K562 (cell line): ENCODE data around the gene CPE. TPM values are rescaled to one million over a fixed set of nuclear protein-coding genes. Genes with fewer than 3 reads are reported as not detected.

ENCODE experiments used
- ATAC-seq: fragments of 200-7000 bp; cut with Tn5 transposase; 3 replicates; pipeline ENCODE4 v1.9.1; 2020; ENCODE audit warnings: moderate library complexity
- BruUV-seq: library from RNA; stranded (reverse); fragments of 400-500 nt; replicated peaks from 2 replicates; lab custom pipeline; 2021; lab: Mats Ljungman, UMichigan
- CTCF ChIA-PET: fragments of 300-600 bp; formaldehyde crosslinking; extraction: SDS; loops from one replicate; lab custom pipeline; 2021; ENCODE audit warnings: low intra/inter-chr PET ratio; lab: Yijun Ruan, JAX
- POLR2A ChIA-PET: fragments of 300-600, 350-650 bp; sonication (Branson Sonifier 250); formaldehyde crosslinking; extraction: SDS; loops from one replicate; lab custom pipeline; 2021; ENCODE audit warnings: antibody characterized with exemption, inconsistent platforms; lab: Yijun Ruan, JAX
- DNase-seq, 4 experiments: peaks; one replicate each; pipeline versions ENCODE4 v3.0.0 to v3.0.0-alpha.2; 2011 to 2018; ENCODE audit warnings: low spot score in 3 of 4, mixed read lengths in 3 of 4; ENCODE audit errors: extremely low read depth in 1 of 4
- FAIRE-seq: peaks from 2 replicates; lab custom pipeline; 2011; peaks lifted over from hg19 to GRCh38; lab: Jason Lieb, UNC
- H2AFZ ChIP-seq: 2 replicates; pipeline ENCODE4 v1.6.0; 2011; ENCODE audit warnings: low read depth, low read length, control low read depth, inconsistent platforms
- H3K27ac ChIP-seq: fragments of 200-600 bp; 3 replicates; pipeline ENCODE4 v1.8.0; 2011; ENCODE audit warnings: low read depth, mild to moderate bottlenecking, control low read depth, inconsistent platforms, low read length, moderate library complexity, mixed read lengths; ENCODE audit errors: extremely low read depth
- H3K27me3 ChIP-seq, 2 experiments: fragments of 300-600 bp in 1 of 2; 2 replicates in 1 of 2; 3 replicates in 1 of 2; pipeline versions ENCODE4 v1.6.0 to v1.8.0; 2011; ENCODE audit warnings: inconsistent platforms in 2 of 2, low read length in 2 of 2, mild to moderate bottlenecking in 1 of 2, mixed read lengths in 1 of 2, moderate library complexity in 1 of 2; ENCODE audit not compliant: control insufficient read depth in 2 of 2, insufficient read depth in 2 of 2
- H3K36me3 ChIP-seq: fragments of 300-600 bp; 3 replicates; pipeline ENCODE4 v1.8.0; 2011; ENCODE audit warnings: mild to moderate bottlenecking, low read length, inconsistent platforms; ENCODE audit not compliant: control insufficient read depth, insufficient read depth
- H3K4me1 ChIP-seq, 2 experiments: fragments of 200-600 bp in 1 of 2; replicated peaks in 1 of 2; 2 replicates in 1 of 2; 3 replicates in 1 of 2; pipeline versions ENCODE4 v1.5.1 to v1.8.0; 2011; ENCODE audit warnings: inconsistent platforms in 2 of 2, low read length in 2 of 2, mild to moderate bottlenecking in 1 of 2, mixed read lengths in 1 of 2, moderate library complexity in 1 of 2; ENCODE audit not compliant: control insufficient read depth in 2 of 2, insufficient read depth in 2 of 2
- H3K4me2 ChIP-seq: 2 replicates; pipeline ENCODE4 v1.6.1; 2011; ENCODE audit warnings: low read length, control low read depth, inconsistent platforms, mixed read lengths; ENCODE audit not compliant: insufficient read depth
- H3K4me3 ChIP-seq: fragments of 200-600 bp; sonication (generic), shearing (Covaris generic); 2 replicates; pipeline ENCODE4 v1.5.1; 2016; ENCODE audit warnings: control low read depth, inconsistent platforms
- H3K79me2 ChIP-seq: fragments of 200-600 bp; 3 replicates; pipeline ENCODE4 v1.8.0; 2011; ENCODE audit warnings: low read length, inconsistent platforms; ENCODE audit not compliant: control insufficient read depth, insufficient read depth
- H3K9ac ChIP-seq, 2 experiments: 2 replicates each; pipeline versions ENCODE4 v1.6.0 to v1.6.1; 2011; ENCODE audit warnings: low read depth in 2 of 2, low read length in 2 of 2, control low read depth in 1 of 2, inconsistent platforms in 1 of 2, mild to moderate bottlenecking in 1 of 2, mixed read lengths in 1 of 2; ENCODE audit not compliant: insufficient read depth in 1 of 2
- H3K9me1 ChIP-seq: one replicate; pipeline ENCODE4 v1.6.0; 2011; ENCODE audit warnings: inconsistent platforms, mild to moderate bottlenecking, low read length, moderate library complexity; ENCODE audit not compliant: control insufficient read depth, insufficient read depth
- H3K9me3 ChIP-seq: replicated peaks from 2 replicates; pipeline ENCODE4 v1.5.1; 2011; ENCODE audit warnings: low read depth, low read length, inconsistent platforms; ENCODE audit not compliant: control insufficient read depth, insufficient read depth
- H4K20me1 ChIP-seq: replicated peaks from 2 replicates; pipeline ENCODE4 v1.6.1; 2011; ENCODE audit warnings: low read length, inconsistent platforms, mixed read lengths; ENCODE audit not compliant: control insufficient read depth, insufficient read depth
- AFF4 ChIP-seq: sonication (generic); formaldehyde crosslinking; IDR thresholded peaks from 2 replicates; pipeline ENCODE4 v1.8.0; 2023; ENCODE audit warnings: mild to moderate bottlenecking, missing genetic modification reagents
- CTCFL ChIP-seq: IDR thresholded peaks from 2 replicates; pipeline ENCODE4 v1.6.1; 2011; ENCODE audit warnings: borderline replicate concordance, low read depth, mild to moderate bottlenecking, moderate library complexity, low read length; ENCODE audit not compliant: insufficient read depth, poor library complexity, severe bottlenecking
- MTA1 ChIP-seq: fragments of 450-650 bp; IDR thresholded peaks from 2 replicates; pipeline ENCODE4 v1.6.1; 2017; ENCODE audit warnings: borderline replicate concordance
- PTRF ChIP-seq: fragments of 450-650 bp; IDR thresholded peaks from 2 replicates; pipeline ENCODE4 v1.6.1; 2016; ENCODE audit warnings: mild to moderate bottlenecking, missing genetic modification characterization, missing compliant biosample characterization
- SMARCB1 ChIP-seq: IDR thresholded peaks from 2 replicates; pipeline ENCODE4 v1.6.1; 2011; ENCODE audit warnings: improper control_type of control experiment, low read depth; ENCODE audit not compliant: insufficient read length
- SRSF3 ChIP-seq: fragments of 200-400 bp; formaldehyde crosslinking; IDR thresholded peaks from 2 replicates; pipeline ENCODE4 v1.6.1; 2016; ENCODE audit warnings: mild to moderate bottlenecking, low read length, moderate library complexity; ENCODE audit not compliant: insufficient read depth
- WGBS: fragments of 100-300 bp; shearing (Covaris generic); methylation state at CpG from one replicate; pipeline ENCODE4 v1.1.6; 2016; ENCODE audit warnings: low coverage, mixed read lengths; ENCODE audit not compliant: insufficient coverage; ENCODE audit errors: missing lambda C conversion rate; 5-methylcytosine and 5-hydroxymethylcytosine counted together
- in situ Hi-C: fragments of 300-500 bp; cut with MboI; formaldehyde crosslinking; loops from 4 replicates; pipeline ENCODE4 v1.15.0; 2018; ENCODE audit warnings: inconsistent platforms, mixed read lengths
- intact Hi-C: fragments of 100-400 bp; cut with micrococcal nuclease; formaldehyde crosslinking; loops from 2 replicates; pipeline ENCODE4 v1.14.2; 2022
- polyA plus RNA-seq, 8 experiments: library from polyadenylated mRNA; depleted of rRNA in 4 of 8; stranded (reverse) in 5 of 8; unstranded in 3 of 8; fragments of >200 nt; fragmentation: Nextera tagmentation in 2 of 8; fragmentation: Illumina TruSeq in 1 of 8; extraction: Ambion mirVana in 2 of 8; extraction: Trizol in 1 of 8; gene quantifications; 2 replicates each; pipeline versions ENCODE4 v1.2.1 to v1.2.3, GENCODE V29; 2011 to 2014; ENCODE audit warnings: inconsistent platforms in 1 of 8, missing spikeins in 1 of 8
- total RNA-seq, 7 experiments: library from RNA; depleted of rRNA in 6 of 7; stranded (reverse); fragments of >200 nt in 6 of 7; fragmentation: Illumina TruSeq in 2 of 7; extraction: Trizol in 2 of 7; gene quantifications; 2 replicates each; pipeline versions ENCODE4 v1.2.1 to v1.2.3, GENCODE V29; 2011 to 2021; ENCODE audit warnings: low replicate concordance in 1 of 7

The CPE gene
- total and polyA plus RNA-seq, 9 of the 15 experiments (the other 6 are each of a cell fraction or from before 2014, with no cell fraction given): 0.04 to 0.16 (median 0.06) TPM; not detected in 4

- in situ Hi-C loops: no loop called here
- ATAC-seq (no peak), FAIRE-seq (no peak)
Measured at GRCh38 chr4:165379678-165380064, 863 bp downstream of the CPE start.

More at GRCh38 chr4:165379678-165380064, 863 bp downstream of the CPE start:
- no peaks in the 10 kb centered on the region for H4K20me1 ChIP-seq
- intact Hi-C loops: no loop called here
- peaks cover 0 to 7% of the 10 kb centered on the region in 2 experiments; a peak in 2 of 5 replicates for H3K4me1 ChIP-seq
- POLR2A ChIA-PET: no interaction called here
- no peak overlapping the region for H3K4me2 ChIP-seq
- H3K79me2 ChIP-seq: no peaks in the 10 kb centered on the region
- H3K27me3 ChIP-seq: peaks cover 0 to 7% of the 10 kb centered on the region in 2 experiments; a peak in 2 of 5 replicates
- H3K4me3 ChIP-seq: no peak overlapping the region
- no TSS peak for BruUV-seq
- no peak overlapping the region for H3K9ac ChIP-seq
- no peak overlapping the region for H3K27ac ChIP-seq
- TF ChIP-seq SMARCB1 (no peak), MTA1 (no peak), PTRF (no peak), SRSF3 (no peak), CTCFL (no peak), AFF4 (CRISPR knock-in tag) (no peak)
- no peaks in the 10 kb centered on the region for H3K9me3 ChIP-seq
- WGBS: 15% methylated on average over 8 of the region's 11 CpGs
- no peak overlapping the region for H2AFZ ChIP-seq
- no peaks in the 10 kb centered on the region for H3K36me3 ChIP-seq
- CTCF ChIA-PET: no interaction called here
- no peak for DNase-seq
- no peaks in the 10 kb centered on the region for H3K9me1 ChIP-seq
